Neuronal stem cell (in vitro differentiated cells): ENCODE measurements around the gene SMC1A. TPM values are rescaled to one million over a fixed set of nuclear protein-coding genes. Genes with fewer than 3 reads are reported as not detected.

Experiments used
- small RNA-seq: library from polyadenylated mRNA; stranded (forward); fragments of <200 nt; extraction: miRNeasy Mini kit (QIAGEN cat#:217004); gene quantifications from one replicate; pipeline ENCODE3, GENCODE V24; 2013; ENCODE audit not compliant: insufficient read depth

SMC1A gene

Small RNA genes lying within 50 kb of the gene (small RNA-seq; reads per million reads assigned to genes)
- not detected for gene AC245102.2
- gene MIR6857: 7.1 reads per million, percentile 39 among the genes with 10 or more reads in this experiment
- not detected for gene RF00019
- gene VTRNA3-1P: not detected
